Central memory CD8-positive, alpha-beta T cell (primary cell): ENCODE data around the gene KRIT1.

Source experiments
- ATAC-seq: fragments of 150-1000 bp; cut with Tn5 transposase; replicated peaks from 2 replicates; pipeline ENCODE4 v1.10.0; 2022; ENCODE audit warnings: mild to moderate bottlenecking, moderate FRiP score, moderate number of reproducible peaks; ENCODE audit not compliant: poor library complexity, severe bottlenecking; ENCODE audit errors: extremely low read depth
- DNase-seq, 2 donors: peaks; one replicate each; pipeline ENCODE4 v3.0.0; 2021; ENCODE audit warnings: low spot score in 2 of 2
- H3K27ac Mint-ChIP-seq: one replicate; pipeline ENCODE4 v1.8.0; 2022; ENCODE audit warnings: low read depth, mild to moderate bottlenecking, moderate library complexity, mixed read lengths
- H3K27me3 Mint-ChIP-seq: one replicate; pipeline ENCODE4 v1.8.0; 2022; ENCODE audit warnings: mixed read lengths
- H3K36me3 Mint-ChIP-seq: one replicate; pipeline ENCODE4 v1.8.0; 2022; ENCODE audit warnings: mild to moderate bottlenecking, moderate library complexity, mixed read lengths; ENCODE audit not compliant: insufficient read depth
- H3K4me1 Mint-ChIP-seq: one replicate; pipeline ENCODE4 v1.8.0; 2022; ENCODE audit warnings: mixed read lengths
- H3K4me3 Mint-ChIP-seq: one replicate; pipeline ENCODE4 v1.8.0; 2022; ENCODE audit warnings: mild to moderate bottlenecking, moderate library complexity, mixed read lengths
- H3K9me3 Mint-ChIP-seq: one replicate; pipeline ENCODE4 v1.8.0; 2022; ENCODE audit warnings: mixed read lengths

The KRIT1 gene

DNA sequence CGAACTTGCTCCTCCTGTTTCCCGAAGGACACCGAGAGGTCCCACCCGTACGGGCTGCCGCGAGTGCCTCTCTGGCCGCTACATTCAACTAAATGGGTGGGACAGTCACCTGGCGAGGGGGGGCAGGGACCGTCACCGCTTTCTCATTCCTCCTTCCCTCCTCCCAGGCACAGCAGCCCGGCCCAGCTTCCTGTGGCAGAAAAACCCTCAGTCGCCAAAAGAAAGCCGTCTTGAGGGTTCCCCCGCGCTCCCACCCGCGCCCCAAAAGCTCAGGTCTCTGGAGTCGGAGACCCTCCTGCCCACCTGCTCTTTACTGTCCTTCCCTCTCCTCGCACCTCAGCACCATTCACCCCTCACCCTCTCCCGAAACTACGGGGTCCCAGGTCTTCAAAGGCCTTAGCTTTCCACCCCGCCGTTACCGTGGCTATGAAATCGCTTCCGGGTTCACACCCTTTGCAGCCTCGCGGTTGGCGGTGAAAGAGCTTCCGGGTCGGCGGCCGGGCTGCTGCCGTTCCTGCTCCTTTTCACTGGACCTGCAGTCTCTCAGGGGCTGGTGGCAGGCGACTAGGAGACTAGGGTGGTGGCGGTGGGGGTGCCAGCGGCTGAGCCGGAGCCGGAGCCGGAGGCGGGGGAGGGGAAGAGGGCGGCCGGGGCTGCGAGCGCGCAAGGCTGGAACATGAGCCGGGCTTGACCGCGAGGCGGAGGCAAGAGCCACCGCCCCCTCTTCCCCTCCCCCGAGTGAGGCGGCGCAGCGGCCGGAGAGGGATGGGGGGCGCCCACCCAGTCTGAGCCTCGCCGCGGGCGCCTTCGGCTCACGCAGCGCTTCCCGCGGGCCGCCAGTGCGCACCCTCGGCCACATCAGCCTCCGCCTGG is at the start of gene KRIT1, which contains the start of gene ANKIB1:
Gene KRIT1 (minus strand): TSS at position 428 of the 873 bp plus-strand sequence. CDS start 3,779 bp downstream, outside the sequence.
Gene ANKIB1 (plus strand): TSS at position 488 of the 873 bp plus-strand sequence. CDS start 49,005 bp downstream, outside the sequence.
- DNase-seq (peak; percentile 71 to 79), ATAC-seq (peak; percentile 82)
- Mint-ChIP-seq H3K27me3 (no peaks in the 10 kb centered on the region), H3K4me3 (peak within 1 kb of the TSS; percentile 95), H3K4me1 (peaks cover 37% of the 10 kb centered on the region), H3K27ac (peak within 1 kb of the TSS; percentile 99), H3K36me3 (peaks cover 25% of the 10 kb centered on the region), H3K9me3 (no peaks in the 10 kb centered on the region)

DNA sequence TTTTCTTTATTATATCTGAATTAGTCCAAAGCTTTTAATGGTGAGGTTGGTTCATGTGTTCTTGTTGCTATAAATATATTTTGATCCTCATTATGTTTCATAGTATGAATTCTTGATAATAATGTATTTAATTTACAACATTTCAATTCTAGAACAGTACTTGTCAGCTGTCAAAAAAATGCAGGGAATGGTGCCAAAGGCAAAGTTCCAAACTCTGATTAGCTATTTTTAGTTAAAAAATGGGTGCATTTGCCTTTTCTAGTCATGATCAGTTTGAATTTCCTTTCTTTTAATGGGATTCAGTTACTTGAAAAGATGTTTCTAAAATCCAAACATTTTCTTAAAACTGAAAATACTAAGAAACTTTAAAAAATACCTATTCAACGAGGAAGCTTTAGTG is 49.7 kb upstream of the KRIT1 start:
- H3K4me1 Mint-ChIP-seq = peaks cover 18% of the 10 kb centered on the region
- H3K27ac Mint-ChIP-seq = no peak overlapping the region
- no peaks in the 10 kb centered on the region for H3K9me3 Mint-ChIP-seq
- DNase-seq = no peak
- no peak overlapping the region for H3K4me3 Mint-ChIP-seq
- H3K36me3 Mint-ChIP-seq = peaks cover 5% of the 10 kb centered on the region
- H3K27me3 Mint-ChIP-seq = no peaks in the 10 kb centered on the region
- ATAC-seq = no peak

DNA sequence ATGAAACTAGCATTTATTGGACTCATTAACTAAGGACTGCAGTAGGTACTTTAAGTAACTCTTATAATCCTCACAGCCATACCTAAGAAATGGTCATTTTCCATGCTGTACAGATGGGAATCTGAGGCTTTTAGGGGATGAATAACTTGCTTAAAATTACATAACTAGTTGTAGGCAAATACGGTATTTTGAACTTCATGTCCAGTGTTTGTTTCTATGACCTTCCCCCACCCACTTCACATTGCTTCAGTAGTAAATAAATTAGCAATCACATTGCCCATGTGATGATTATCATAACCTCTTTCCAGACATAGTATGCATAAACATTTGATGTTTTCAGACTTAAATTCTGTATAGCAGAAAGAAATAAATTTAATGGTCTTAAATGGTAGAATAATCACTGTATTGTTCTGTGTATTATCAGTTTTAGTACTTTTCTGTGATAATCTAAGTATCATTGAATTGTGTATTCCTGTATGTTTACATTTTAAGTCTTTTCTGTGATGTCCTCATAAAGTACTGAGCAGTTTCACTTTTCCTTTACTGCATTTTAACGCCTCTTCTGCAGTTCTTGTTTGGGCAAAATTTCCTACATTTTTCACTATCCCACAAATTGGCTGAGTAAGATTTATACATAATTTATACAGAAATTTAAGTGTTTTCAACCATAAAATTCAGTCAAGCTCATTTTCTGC is 48.3 kb upstream of the KRIT1 start:
- H3K27ac Mint-ChIP-seq = peak overlapping the region; percentile 31
- no peak for DNase-seq

DNA sequence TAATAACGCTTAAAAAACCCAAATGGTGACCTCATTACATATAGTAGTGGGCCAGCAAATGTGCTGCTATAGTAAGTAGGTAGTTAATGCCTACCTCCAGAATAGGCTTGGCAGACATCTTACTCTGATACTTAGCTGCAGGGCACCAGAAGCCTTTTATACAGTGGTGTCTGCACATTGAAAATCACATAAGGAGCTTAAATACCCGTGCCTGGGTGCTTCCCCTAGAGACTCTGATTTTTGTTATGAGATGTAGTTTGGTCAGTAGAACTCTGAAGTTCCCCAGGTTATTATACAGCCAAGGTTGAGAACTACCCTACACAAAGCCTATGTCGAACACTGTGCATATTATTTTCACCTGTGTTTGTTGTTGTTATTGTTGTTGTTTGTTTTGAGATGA is 47.3 kb upstream of the KRIT1 start:
- Mint-ChIP-seq H3K27ac (no peak overlapping the region), H3K4me1 (peaks cover 31% of the 10 kb centered on the region), H3K4me3 (no peak overlapping the region), H3K27me3 (no peaks in the 10 kb centered on the region), H3K9me3 (no peaks in the 10 kb centered on the region), H3K36me3 (peaks cover 3% of the 10 kb centered on the region)
- no peak for DNase-seq
- no peak for ATAC-seq

More for the DNA sequence above, 48.3 kb upstream of the KRIT1 start:
- Mint-ChIP-seq H3K4me1 (peaks cover 31% of the 10 kb centered on the region), H3K36me3 (peaks cover 4% of the 10 kb centered on the region), H3K9me3 (no peaks in the 10 kb centered on the region), H3K27me3 (no peaks in the 10 kb centered on the region), H3K4me3 (no peak overlapping the region)
- ATAC-seq = no peak

DNA sequence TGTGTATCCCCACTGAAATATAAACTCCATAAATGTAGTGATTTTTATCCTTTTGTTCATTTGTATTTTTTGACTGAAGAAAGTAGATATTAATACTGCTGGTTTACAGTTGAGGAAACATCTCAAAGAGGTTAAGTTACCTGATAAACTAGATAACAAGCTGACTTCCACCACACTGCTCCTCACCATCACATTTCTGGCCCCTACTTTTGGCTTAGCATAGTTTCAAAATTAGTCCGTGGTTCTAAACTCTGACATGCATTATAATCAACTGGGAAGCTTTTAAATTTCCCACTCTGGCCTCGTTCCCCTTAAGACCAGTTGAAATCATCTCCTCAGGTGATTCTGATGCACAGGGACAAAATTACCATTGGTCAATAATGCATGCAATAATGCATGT is 43.6 kb upstream of the KRIT1 start:
- DNase-seq = no peak

DNA sequence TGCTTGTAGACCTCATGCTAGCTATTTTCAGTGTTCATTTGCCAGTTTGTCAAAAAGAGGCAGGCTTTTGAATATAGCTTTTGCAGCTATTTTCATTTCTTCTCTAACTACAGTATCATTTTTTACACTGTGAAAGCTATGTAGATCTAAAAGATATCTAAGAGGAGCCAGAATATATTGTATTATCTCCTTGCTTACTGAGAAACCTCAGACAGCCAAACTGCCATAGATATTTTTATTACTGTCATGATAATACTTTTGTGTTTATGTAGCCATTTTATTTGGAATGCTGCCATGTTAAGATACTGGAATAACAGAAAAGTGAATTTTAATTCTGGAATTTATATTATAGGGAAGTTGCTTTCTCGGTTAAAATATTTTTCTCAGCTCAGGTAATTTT is 37.2 kb upstream of the KRIT1 start:
- no peaks in the 10 kb centered on the region for H3K27me3 Mint-ChIP-seq
- H3K4me1 Mint-ChIP-seq = peaks cover 38% of the 10 kb centered on the region
- ATAC-seq = no peak
- H3K36me3 Mint-ChIP-seq = peaks cover 4% of the 10 kb centered on the region
- H3K4me3 Mint-ChIP-seq = no peak overlapping the region
- H3K9me3 Mint-ChIP-seq = no peaks in the 10 kb centered on the region
- no peak for DNase-seq
- H3K27ac Mint-ChIP-seq = no peak overlapping the region

More for the DNA sequence above, 43.6 kb upstream of the KRIT1 start:
- Mint-ChIP-seq H3K4me3 (no peak overlapping the region), H3K4me1 (peaks cover 56% of the 10 kb centered on the region), H3K9me3 (no peaks in the 10 kb centered on the region), H3K27me3 (no peaks in the 10 kb centered on the region), H3K36me3 (no peaks in the 10 kb centered on the region), H3K27ac (no peak overlapping the region)
- ATAC-seq = no peak

DNA sequence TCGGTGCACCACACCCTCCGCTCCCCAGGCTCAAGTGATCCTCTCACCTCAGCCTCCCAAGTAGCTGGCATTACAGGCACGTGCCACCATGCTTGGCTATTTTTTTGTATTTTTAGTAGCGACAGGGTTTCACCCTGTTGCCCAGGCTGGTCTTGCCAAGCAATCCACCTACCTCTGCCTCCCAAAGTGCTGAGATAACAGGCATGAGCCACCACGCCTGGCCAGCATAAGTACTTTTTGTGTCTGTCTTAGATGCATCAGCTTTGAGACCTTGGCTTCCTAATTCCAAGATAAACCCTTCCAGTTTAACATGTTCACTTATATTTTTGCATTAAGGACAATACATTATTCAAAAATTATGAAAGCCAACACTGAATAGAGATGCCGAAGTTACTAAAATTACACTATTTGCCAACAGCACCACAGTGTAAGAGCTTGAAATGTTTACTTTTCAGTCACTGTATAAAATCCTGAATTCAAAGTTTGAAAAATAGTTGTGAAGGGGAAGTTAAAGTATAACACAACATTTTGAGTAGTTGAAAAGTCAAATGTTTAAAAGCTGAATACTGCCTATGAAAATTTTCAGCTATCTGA is 36.6 kb upstream of the KRIT1 start:
- Mint-ChIP-seq H3K9me3 (no peaks in the 10 kb centered on the region), H3K4me3 (no peak overlapping the region), H3K36me3 (peaks cover 4% of the 10 kb centered on the region), H3K27me3 (no peaks in the 10 kb centered on the region), H3K4me1 (peaks cover 39% of the 10 kb centered on the region), H3K27ac (no peak overlapping the region)
- DNase-seq (no peak), ATAC-seq (no peak)

DNA sequence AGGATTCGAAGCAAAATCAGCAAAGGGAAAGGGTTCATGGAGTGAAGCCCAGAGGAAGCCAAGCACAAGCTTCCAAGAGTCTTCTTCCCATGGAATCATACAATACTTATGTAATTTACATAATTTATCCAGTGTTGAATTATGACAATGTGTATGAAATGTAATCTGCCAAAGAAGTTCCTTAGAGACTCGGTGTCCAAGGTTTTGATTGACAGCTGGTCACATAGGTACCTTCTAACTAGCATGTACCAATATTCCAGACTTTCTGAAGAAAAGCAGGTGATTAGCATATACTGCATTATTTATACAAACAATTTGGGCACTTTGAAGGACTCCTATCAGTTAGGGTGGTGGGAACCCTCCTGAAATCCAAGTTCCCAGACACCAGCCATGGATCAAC is 35.3 kb upstream of the KRIT1 start:
- Mint-ChIP-seq H3K36me3 (peaks cover 4% of the 10 kb centered on the region), H3K4me1 (peaks cover 34% of the 10 kb centered on the region), H3K27ac (no peak overlapping the region), H3K4me3 (no peak overlapping the region), H3K9me3 (no peaks in the 10 kb centered on the region), H3K27me3 (no peaks in the 10 kb centered on the region)
- DNase-seq (no peak), ATAC-seq (no peak)

DNA sequence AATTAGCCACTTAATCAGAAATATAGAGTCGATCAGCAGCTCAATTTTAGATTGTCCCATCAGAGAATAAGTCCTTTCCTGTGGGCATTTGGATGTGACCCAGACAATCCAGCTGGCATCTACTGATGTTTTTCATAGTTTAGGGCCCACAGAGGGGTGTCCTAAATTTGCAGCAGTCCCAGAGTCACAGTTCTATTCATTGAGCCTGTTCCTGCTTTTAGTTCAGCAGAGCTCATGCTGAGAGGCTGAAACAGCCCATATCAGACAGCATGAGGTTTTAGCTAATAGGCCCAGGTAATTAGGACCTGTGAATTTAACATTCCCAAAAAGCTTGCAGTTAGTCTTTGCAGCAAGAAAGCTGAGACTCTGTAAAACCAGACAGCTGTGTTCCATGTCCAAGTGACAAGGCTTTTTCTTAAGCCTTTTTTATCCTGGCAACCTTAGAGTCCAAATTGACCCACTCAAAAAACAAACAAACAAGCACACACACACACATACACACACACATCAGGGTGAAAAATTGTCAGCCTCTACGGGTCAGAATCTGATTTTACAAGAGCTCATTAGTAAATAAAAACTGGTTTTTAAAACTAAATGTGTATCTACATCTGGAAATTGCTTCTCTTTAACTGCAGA is 33.8 kb upstream of the KRIT1 start:
- no peak for ATAC-seq
- DNase-seq = no peak
- Mint-ChIP-seq H3K27me3 (no peaks in the 10 kb centered on the region), H3K36me3 (peaks cover 4% of the 10 kb centered on the region), H3K4me1 (peaks cover 31% of the 10 kb centered on the region), H3K4me3 (no peak overlapping the region), H3K9me3 (no peaks in the 10 kb centered on the region), H3K27ac (no peak overlapping the region)

DNA sequence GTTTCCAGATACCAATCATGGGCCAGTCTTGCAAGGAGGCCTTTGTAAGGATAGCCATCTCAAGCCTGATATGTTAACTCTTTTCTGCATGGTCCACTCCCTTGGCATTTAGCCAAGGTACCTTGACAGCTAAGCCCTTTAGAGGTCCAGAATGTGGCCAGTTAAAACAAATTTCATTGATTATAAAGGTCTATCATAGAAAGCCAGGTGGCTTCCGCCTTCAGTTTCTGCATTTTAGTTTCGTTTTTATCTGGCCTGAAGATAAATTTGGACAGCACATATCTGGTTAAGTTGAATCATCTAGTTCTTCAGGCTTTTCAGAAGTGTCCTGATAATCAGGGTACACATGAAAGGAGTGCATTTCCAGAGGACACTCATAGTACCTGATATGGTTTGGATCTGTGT is 30.7 kb upstream of the KRIT1 start:
- no peaks in the 10 kb centered on the region for H3K27me3 Mint-ChIP-seq
- no peak overlapping the region for H3K4me3 Mint-ChIP-seq
- H3K27ac Mint-ChIP-seq = peak overlapping the region; percentile 32
- peaks cover 40% of the 10 kb centered on the region for H3K4me1 Mint-ChIP-seq
- no peaks in the 10 kb centered on the region for H3K9me3 Mint-ChIP-seq
- peaks cover 6% of the 10 kb centered on the region for H3K36me3 Mint-ChIP-seq
- DNase-seq (no peak), ATAC-seq (no peak)

DNA sequence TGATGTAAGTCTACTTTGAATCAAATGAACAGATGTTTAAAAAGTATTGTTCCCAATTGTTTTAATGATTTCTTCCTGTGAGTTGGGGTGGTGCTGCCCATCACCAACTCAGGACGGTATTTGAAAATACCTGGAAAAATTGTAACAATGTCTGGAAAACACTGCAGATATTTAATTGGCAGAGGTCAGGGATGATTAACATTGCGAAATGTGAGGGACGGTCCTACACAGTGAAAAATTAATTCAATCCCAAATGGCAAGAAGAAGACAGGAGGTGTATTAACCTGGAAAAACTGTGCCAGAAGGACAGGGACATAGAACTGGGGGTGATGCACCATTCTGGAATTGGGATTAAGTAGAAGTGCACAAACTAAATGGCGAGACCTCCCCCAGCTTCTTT is 29.6 kb upstream of the KRIT1 start:
- Mint-ChIP-seq H3K9me3 (no peaks in the 10 kb centered on the region), H3K36me3 (peaks cover 4% of the 10 kb centered on the region), H3K27ac (no peak overlapping the region), H3K27me3 (no peaks in the 10 kb centered on the region), H3K4me1 (peaks cover 36% of the 10 kb centered on the region), H3K4me3 (no peak overlapping the region)
- ATAC-seq = no peak
- no peak for DNase-seq

DNA sequence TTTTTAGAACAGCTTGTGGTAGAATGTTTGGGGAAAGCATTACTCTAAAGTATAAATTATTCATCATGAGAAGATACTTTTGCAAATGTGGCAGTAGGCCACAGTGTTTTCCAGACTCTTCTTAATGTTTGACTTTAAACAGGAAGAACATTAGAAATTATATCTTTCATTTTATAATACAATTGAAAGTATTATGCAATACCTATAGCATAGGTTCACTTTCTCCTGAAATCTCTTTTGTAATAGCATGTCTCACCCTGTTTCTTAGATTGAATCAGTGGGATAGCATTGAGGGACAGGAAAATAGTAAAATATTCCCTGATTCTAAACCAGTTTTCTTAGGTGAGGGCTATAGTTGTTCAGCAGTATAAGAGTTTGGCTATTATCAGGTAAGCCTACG is 23.2 kb upstream of the KRIT1 start:
- H3K27me3 Mint-ChIP-seq = no peaks in the 10 kb centered on the region
- H3K36me3 Mint-ChIP-seq = peaks cover 4% of the 10 kb centered on the region
- no peak overlapping the region for H3K4me3 Mint-ChIP-seq
- peaks cover 14% of the 10 kb centered on the region for H3K4me1 Mint-ChIP-seq
- H3K27ac Mint-ChIP-seq = no peak overlapping the region
- DNase-seq (no peak), ATAC-seq (no peak)
- H3K9me3 Mint-ChIP-seq = no peaks in the 10 kb centered on the region
